Activated naive CD8-positive, alpha-beta T cell treated with anti-CD3 and anti-CD28 coated beads for 36 hours (primary cell): ENCODE results near the gene TLCD2. TPM values are rescaled to one million over a fixed set of nuclear protein-coding genes. Genes with fewer than 3 reads are reported as not detected.

Source experiments
- total RNA-seq, 2 experiments: library from RNA; stranded (reverse); gene quantifications; one replicate each; pipeline ENCODE4 v1.2.3, GENCODE V29; 2021

Gene TLCD2
- total RNA-seq, 2 experiments from 2014 or later: 0.04 to 0.06 TPM

Other genes with a start within 250 kb of the TLCD2 start
- gene MYO1C, start 217.7 kb downstream of the TLCD2 start, total RNA-seq: 10 to 100 TPM; 10.5 to 11.7 TPM
- 10 to 100 TPM; 18.1 to 18.2 TPM for gene INPP5K, start 193.8 kb downstream of the TLCD2 start, total RNA-seq
- gene PITPNA, start 147.6 kb downstream of the TLCD2 start, total RNA-seq: 10 to 100 TPM; 54.9 to 58.4 TPM
- 1 to 10 TPM; 3.7 to 4.6 TPM for gene SLC43A2, start 81.5 kb downstream of the TLCD2 start, total RNA-seq
- 1 to 10 TPM; 2.5 to 2.6 TPM for gene SCARF1, start 64.6 kb downstream of the TLCD2 start, total RNA-seq
- gene RILP, start 60.5 kb downstream of the TLCD2 start, total RNA-seq: 1 to 10 TPM; 3.2 to 3.4 TPM
- gene PRPF8, start 25.5 kb downstream of the TLCD2 start, total RNA-seq: 100 to 1,000 TPM; 418 to 428 TPM
- gene WDR81, start 14.3 kb upstream of the TLCD2 start, total RNA-seq: 10 to 100 TPM; 15.2 to 15.5 TPM
- gene SERPINF2, start 32.5 kb upstream of the TLCD2 start, total RNA-seq: under 1 TPM; 0.08 to 0.12 TPM
- gene SERPINF1, start 51.7 kb upstream of the TLCD2 start, total RNA-seq: 1 to 10 TPM; 1.8 to 4.4 TPM
- 10 to 100 TPM; 20.0 to 21.0 TPM for gene SMYD4, start 119.5 kb upstream of the TLCD2 start, total RNA-seq
- gene RPA1, start 119.6 kb upstream of the TLCD2 start, total RNA-seq: 100 to 1,000 TPM; 207 to 217 TPM